ENCODE results near the gene LRRN3. TPM values are rescaled to one million over a fixed set of nuclear protein-coding genes. Genes with fewer than 3 reads are reported as not detected.
A peak's percentile ranks its signal among the peaks of the same experiment; 100 is the strongest.

The LRRN3 gene
- polyA plus RNA-seq, 1 of the 3 experiments (the other 2 are of a cell fraction) = 2.1 TPM

- TF ChIP-seq EP300 (IDR thresholded peaks at IDR 0.05; ENCODE audit: borderline replicate concordance in 1 of 2, low read depth in 1 of 2, low read length in 1 of 2) = peak; percentile 16 to 89; a peak in 3 of 4 replicates
- no peak for TF ChIP-seq GABPA (IDR thresholded peaks at IDR 0.05; ENCODE audit: low read depth)
- TF ChIP-seq SIN3A (IDR thresholded peaks at IDR 0.05; ENCODE audit: borderline replicate concordance, low read depth, low read length) = no peak
- no peak for TF ChIP-seq CTCF (IDR thresholded peaks at IDR 0.05)
- TF ChIP-seq JUND (IDR thresholded peaks at IDR 0.05) = peak; percentile 20; the same call in 1 of the 2 replicates
- peak; percentile 64; the same call in 1 of the 2 replicates for TF ChIP-seq MXI1 (IDR thresholded peaks at IDR 0.05; ENCODE audit: low read depth, low read length)
- TF ChIP-seq NRF1 (IDR thresholded peaks at IDR 0.05; ENCODE audit: low read depth, low read length) = no peak
- TF ChIP-seq USF2 (IDR thresholded peaks at IDR 0.05; ENCODE audit: borderline replicate concordance, low read depth, low read length) = no peak
- TF ChIP-seq EZH2phosphoT487 (IDR thresholded peaks at IDR 0.05; ENCODE audit: borderline replicate concordance, low read depth) = no peak
- no peak for TF ChIP-seq MEF2A (IDR thresholded peaks at IDR 0.05; ENCODE audit: borderline replicate concordance, low read depth)
- no peak for TF ChIP-seq FOXM1 (IDR thresholded peaks at IDR 0.05; ENCODE audit: low read depth)
- TF ChIP-seq NFIC (IDR thresholded peaks at IDR 0.05; ENCODE audit: borderline replicate concordance) = peak; percentile 91
- TF ChIP-seq REST (IDR thresholded peaks at IDR 0.05; ENCODE audit: low read depth, low read length) = no peak
- TF ChIP-seq RFX5 (IDR thresholded peaks at IDR 0.05; ENCODE audit: low read length) = peak; percentile 37; the same call in 1 of the 2 replicates
These were observed 17.1 kb downstream of the LRRN3 start (continued) for GRCh38 chr7:111108000-111108399.

- Histone ChIP-seq H3K4me2 (0 out of 2 replicates have a peak overlapping the region, but pooled peaks have one; percentile 2), H2AFZ (ENCODE audit: low read depth) (no peak overlapping the region), H3K36me3 (replicated peaks in 1 of 2; ENCODE audit: control insufficient read depth in 1 of 2, insufficient read depth in 2 of 2, low read length in 1 of 2) (peaks cover 0 to 21% of the 10 kb centered on the region in 2 experiments), H3K9ac (no peak overlapping the region), H3K9me3 (no peaks in the 10 kb centered on the region), H3K4me3 (ENCODE audit: low read depth in 2 of 2, low read length in 1 of 2) (no peak overlapping the region), H3K4me1 (ENCODE audit: control insufficient read depth in 1 of 2, insufficient read depth in 2 of 2, low read depth in 1 of 2, low read length in 1 of 2) (peaks cover 35 to 43% of the 10 kb centered on the region in 2 experiments), H3K9me2 (no peaks in the 10 kb centered on the region), H4K20me1 (ENCODE audit: insufficient read depth) (no peaks in the 10 kb centered on the region), H3K27ac (ENCODE audit: low read depth in 2 of 2, low read length in 1 of 2) (peak overlapping the region; percentile 0 to 91; a peak in 2 of 4 replicates), H3F3A (replicated peaks; ENCODE audit: insufficient read depth) (no peaks in the 10 kb centered on the region), H3K79me2 (ENCODE audit: insufficient read depth) (no peaks in the 10 kb centered on the region), H3K27me3 (ENCODE audit: insufficient read depth) (no peaks in the 10 kb centered on the region)
- POLR2A ChIA-PET = no interaction called here
- CTCF ChIA-PET = interaction anchor here (0.8 to 1.9 kb wide), 7 partner anchors 9 to 558 kb away, joined by 3 to 10 read pairs (median 3); no protein-coding TSS in a partner anchor
- DNase-seq = no peak
- 45% methylated on average over 3 of the region's 3 CpGs for WGBS (ENCODE audit: low lambda C conversion rate)
- TF ChIP-seq FOSL2 (IDR thresholded peaks at IDR 0.05; ENCODE audit: borderline replicate concordance, low read depth) = peak; percentile 55; the same call in 1 of the 2 replicates
- TF ChIP-seq REST (IDR thresholded peaks at IDR 0.05; ENCODE audit: low read depth, low read length) = no peak
- TF ChIP-seq RFX5 (IDR thresholded peaks at IDR 0.05; ENCODE audit: low read length) = 0 out of 2 replicates have a peak, but pooled peaks have one; percentile 13
- TF ChIP-seq PBX3 (IDR thresholded peaks at IDR 0.05) = peak; percentile 39; the same call in 1 of the 2 replicates
- TF ChIP-seq NRF1 (IDR thresholded peaks at IDR 0.05; ENCODE audit: low read depth, low read length) = no peak
- no peak for TF ChIP-seq SIN3A (IDR thresholded peaks at IDR 0.05; ENCODE audit: borderline replicate concordance, low read depth, low read length)
- peak; percentile 23; the same call in 1 of the 2 replicates for TF ChIP-seq TEAD4 (IDR thresholded peaks at IDR 0.05; ENCODE audit: borderline replicate concordance, insufficient read depth)
- TF ChIP-seq RXRA (IDR thresholded peaks at IDR 0.05; ENCODE audit: borderline replicate concordance, low read depth) = peak; percentile 55; the same call in 1 of the 2 replicates
- TF ChIP-seq TCF12 (IDR thresholded peaks at IDR 0.05) = peak; percentile 61
- peak; percentile 65 for TF ChIP-seq NFIC (IDR thresholded peaks at IDR 0.05; ENCODE audit: borderline replicate concordance)
- TF ChIP-seq JUND (IDR thresholded peaks at IDR 0.05) = peak; percentile 70
These were observed 17.6 kb downstream of the LRRN3 start for GRCh38 chr7:111108496-111108895.

Data from SK-N-SH (cell line).